ENCODE results near the gene PAK6.

DNA sequence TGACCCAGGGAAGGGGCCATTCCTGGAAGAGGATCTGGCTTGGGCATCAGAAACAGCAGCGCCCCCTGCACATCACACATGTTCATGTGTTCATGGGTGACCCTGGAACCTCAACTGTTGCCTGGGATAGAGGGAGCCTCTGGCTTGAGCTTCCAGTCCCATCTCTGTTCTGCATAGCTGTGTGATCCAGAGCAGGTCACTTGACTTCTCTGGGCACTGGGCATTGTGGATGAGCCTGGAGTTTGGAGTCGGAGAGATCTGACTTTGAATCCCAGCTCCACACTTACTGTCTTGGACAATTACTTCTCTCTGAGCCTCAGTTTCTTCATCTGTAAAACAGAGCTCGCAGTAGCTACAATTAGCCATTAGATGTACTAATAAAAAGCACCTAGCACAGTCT lies 15.6 kb downstream of the PAK6 start:
- TF ChIP-seq CTCF (conservative IDR thresholded peaks at IDR 0.05; ENCODE audit: low read length) (no peak), EZH2phosphoT487 (IDR thresholded peaks at IDR 0.05; ENCODE audit: borderline replicate concordance) (no peak)

Measured in Loucy (cell line).